Osteocyte (in vitro differentiated cells): ENCODE results near the gene ZFAND6. TPM values are rescaled to one million over a fixed set of nuclear protein-coding genes. Genes with fewer than 3 reads are reported as not detected.
A peak's percentile ranks its signal among the peaks of the same experiment; 100 is the strongest.
"Not testable (repeated sequence)": the region's sequence is repeated elsewhere in the genome, so short reads cannot be mapped to it uniquely, and the experiment has no call there.

Experiments
- DNase-seq: peaks from one replicate; pipeline ENCODE4 v3.0.0; 2021; ENCODE audit warnings: mixed read lengths; ENCODE audit not compliant: unreplicated experiment; ENCODE audit errors: extremely low spot score
- H3K27ac Mint-ChIP-seq: one replicate; pipeline ENCODE4 v1.8.0; 2021; ENCODE audit warnings: mild to moderate bottlenecking, mixed read lengths; ENCODE audit not compliant: unreplicated experiment
- H3K27me3 Mint-ChIP-seq: one replicate; pipeline ENCODE4 v1.8.0; 2021; ENCODE audit warnings: mixed read lengths; ENCODE audit not compliant: unreplicated experiment
- H3K36me3 Mint-ChIP-seq: one replicate; pipeline ENCODE4 v1.8.0; 2021; ENCODE audit warnings: mixed read lengths; ENCODE audit not compliant: unreplicated experiment
- H3K4me1 Mint-ChIP-seq: one replicate; pipeline ENCODE4 v1.8.0; 2021; ENCODE audit warnings: mixed read lengths; ENCODE audit not compliant: unreplicated experiment
- H3K4me3 Mint-ChIP-seq: one replicate; pipeline ENCODE4 v1.8.0; 2021; ENCODE audit warnings: mild to moderate bottlenecking, moderate library complexity, mixed read lengths; ENCODE audit not compliant: unreplicated experiment
- H3K9me3 Mint-ChIP-seq: one replicate; pipeline ENCODE4 v1.8.0; 2021; ENCODE audit warnings: mixed read lengths; ENCODE audit not compliant: unreplicated experiment
- CTCF ChIP-seq: fragments of 200-600 bp; sonication (generic); IDR thresholded peaks from 2 replicates; pipeline ENCODE4 v1.5.0; 2021; ENCODE audit warnings: antibody characterized with exemption, mild to moderate bottlenecking, moderate library complexity
- total RNA-seq: library from RNA; stranded (reverse); gene quantifications from 2 replicates; pipeline ENCODE4 v1.2.1, GENCODE V29; 2021

Gene ZFAND6
- total RNA-seq, 1 donor from 2014 or later, result 63.8 TPM

GRCh38 chr15:80099241-80099640 lies 39.8 kb downstream of the ZFAND6 start:
- no peaks in the 10 kb centered on the region for H3K9me3 Mint-ChIP-seq
- H3K4me3 Mint-ChIP-seq, result no peak overlapping the region
- no peak for DNase-seq
- peaks cover 11% of the 10 kb centered on the region for H3K36me3 Mint-ChIP-seq
- peak overlapping the region; percentile 45 for H3K27ac Mint-ChIP-seq
- TF ChIP-seq CTCF, result no peak
- H3K27me3 Mint-ChIP-seq, result no peaks in the 10 kb centered on the region
- peaks cover 17% of the 10 kb centered on the region for H3K4me1 Mint-ChIP-seq

GRCh38 chr15:80099662-80100061 lies 40.2 kb downstream of the ZFAND6 start:
- not testable (repeated sequence) for DNase-seq, H3K27me3 Mint-ChIP-seq, H3K4me3 Mint-ChIP-seq, H3K9me3 Mint-ChIP-seq, H3K27ac Mint-ChIP-seq
- Mint-ChIP-seq H3K36me3 (peaks cover 11% of the 10 kb centered on the region), H3K4me1 (peaks cover 14% of the 10 kb centered on the region)

- no peak for TF ChIP-seq CTCF
- peaks cover 15% of the 10 kb centered on the region for H3K4me1 Mint-ChIP-seq
- H3K36me3 Mint-ChIP-seq, result peaks cover 11% of the 10 kb centered on the region
- no peaks in the 10 kb centered on the region for H3K27me3 Mint-ChIP-seq
- H3K27ac Mint-ChIP-seq, result no peak overlapping the region
- DNase-seq, result no peak
- H3K4me3 Mint-ChIP-seq, result no peak overlapping the region
- no peaks in the 10 kb centered on the region for H3K9me3 Mint-ChIP-seq
Measured at GRCh38 chr15:80100247-80100646, 40.8 kb downstream of the ZFAND6 start.

GRCh38 chr15:80105193-80105592 lies 45.7 kb downstream of the ZFAND6 start:
- Mint-ChIP-seq H3K4me1 (peaks cover 10% of the 10 kb centered on the region), H3K27ac (no peak overlapping the region)
- no peak for TF ChIP-seq CTCF

GRCh38 chr15:80105595-80105994 lies 46.1 kb downstream of the ZFAND6 start:
- no peak for TF ChIP-seq CTCF
- Mint-ChIP-seq H3K36me3 (peaks cover 14% of the 10 kb centered on the region), H3K4me3 (no peak overlapping the region), H3K9me3 (no peaks in the 10 kb centered on the region), H3K27me3 (no peaks in the 10 kb centered on the region), H3K27ac (no peak overlapping the region), H3K4me1 (peaks cover 10% of the 10 kb centered on the region)
- DNase-seq, result no peak

More at GRCh38 chr15:80105193-80105592, 45.7 kb downstream of the ZFAND6 start:
- no peaks in the 10 kb centered on the region for H3K27me3 Mint-ChIP-seq
- peaks cover 15% of the 10 kb centered on the region for H3K36me3 Mint-ChIP-seq
- no peak overlapping the region for H3K4me3 Mint-ChIP-seq
- no peaks in the 10 kb centered on the region for H3K9me3 Mint-ChIP-seq
- DNase-seq, result no peak

- peaks cover 11% of the 10 kb centered on the region for H3K36me3 Mint-ChIP-seq
- no peaks in the 10 kb centered on the region for H3K9me3 Mint-ChIP-seq
- H3K4me1 Mint-ChIP-seq, result peaks cover 10% of the 10 kb centered on the region
- no peak for DNase-seq
- no peak overlapping the region for H3K4me3 Mint-ChIP-seq
- H3K27me3 Mint-ChIP-seq, result no peaks in the 10 kb centered on the region
- no peak overlapping the region for H3K27ac Mint-ChIP-seq
- no peak for TF ChIP-seq CTCF
Measured at GRCh38 chr15:80106051-80106450, 46.6 kb downstream of the ZFAND6 start.
